Lower leg skin (tissue), 3 donors: Measurements from ENCODE around the gene PNMA5.

ENCODE experiments used
- POLR2A ChIP-seq, 2 donors: fragments of 450-650 bp; IDR thresholded peaks; one replicate each; pipeline ENCODE4 v1.6.1; 2016 to 2017; ENCODE audit warnings: antibody characterized with exemption in 2 of 2, mild to moderate bottlenecking in 1 of 2, moderate library complexity in 1 of 2
- TF ChIP-seq, protein P1 (sequence below), 3 donors: fragments of 450-650 bp; IDR thresholded peaks; one replicate each; pipeline ENCODE4 v1.5.1; 2016; ENCODE audit warnings: antibody characterized with exemption in 3 of 3, mild to moderate bottlenecking in 3 of 3, moderate library complexity in 2 of 3

- TF ChIP-seq, protein P1, sequence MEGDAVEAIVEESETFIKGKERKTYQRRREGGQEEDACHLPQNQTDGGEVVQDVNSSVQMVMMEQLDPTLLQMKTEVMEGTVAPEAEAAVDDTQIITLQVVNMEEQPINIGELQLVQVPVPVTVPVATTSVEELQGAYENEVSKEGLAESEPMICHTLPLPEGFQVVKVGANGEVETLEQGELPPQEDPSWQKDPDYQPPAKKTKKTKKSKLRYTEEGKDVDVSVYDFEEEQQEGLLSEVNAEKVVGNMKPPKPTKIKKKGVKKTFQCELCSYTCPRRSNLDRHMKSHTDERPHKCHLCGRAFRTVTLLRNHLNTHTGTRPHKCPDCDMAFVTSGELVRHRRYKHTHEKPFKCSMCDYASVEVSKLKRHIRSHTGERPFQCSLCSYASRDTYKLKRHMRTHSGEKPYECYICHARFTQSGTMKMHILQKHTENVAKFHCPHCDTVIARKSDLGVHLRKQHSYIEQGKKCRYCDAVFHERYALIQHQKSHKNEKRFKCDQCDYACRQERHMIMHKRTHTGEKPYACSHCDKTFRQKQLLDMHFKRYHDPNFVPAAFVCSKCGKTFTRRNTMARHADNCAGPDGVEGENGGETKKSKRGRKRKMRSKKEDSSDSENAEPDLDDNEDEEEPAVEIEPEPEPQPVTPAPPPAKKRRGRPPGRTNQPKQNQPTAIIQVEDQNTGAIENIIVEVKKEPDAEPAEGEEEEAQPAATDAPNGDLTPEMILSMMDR (IDR thresholded peaks at IDR 0.05) = no peak
- no peak for TF ChIP-seq POLR2A (IDR thresholded peaks at IDR 0.05)
Observed at GRCh38 chrX:152942077-152942442, 51.9 kb downstream of the PNMA5 start.
